D721Med (cell line): ENCODE data around the gene AP1M2.

ENCODE experiments used
- DNase-seq: peaks from one replicate; pipeline ENCODE4 v3.0.0; 2011; ENCODE audit warnings: low spot score; ENCODE audit not compliant: insufficient read length
- FAIRE-seq: peaks from 2 replicates; lab custom pipeline; 2011; peaks lifted over from hg19 to GRCh38; lab: Jason Lieb, UNC
- TF ChIP-seq, protein P1 (sequence below): IDR thresholded peaks from 2 replicates; pipeline ENCODE4 v1.5.1; 2012; ENCODE audit warnings: mild to moderate bottlenecking, control low read depth; ENCODE audit not compliant: insufficient read depth; ENCODE audit errors: missing control alignments

Gene AP1M2

DNA sequence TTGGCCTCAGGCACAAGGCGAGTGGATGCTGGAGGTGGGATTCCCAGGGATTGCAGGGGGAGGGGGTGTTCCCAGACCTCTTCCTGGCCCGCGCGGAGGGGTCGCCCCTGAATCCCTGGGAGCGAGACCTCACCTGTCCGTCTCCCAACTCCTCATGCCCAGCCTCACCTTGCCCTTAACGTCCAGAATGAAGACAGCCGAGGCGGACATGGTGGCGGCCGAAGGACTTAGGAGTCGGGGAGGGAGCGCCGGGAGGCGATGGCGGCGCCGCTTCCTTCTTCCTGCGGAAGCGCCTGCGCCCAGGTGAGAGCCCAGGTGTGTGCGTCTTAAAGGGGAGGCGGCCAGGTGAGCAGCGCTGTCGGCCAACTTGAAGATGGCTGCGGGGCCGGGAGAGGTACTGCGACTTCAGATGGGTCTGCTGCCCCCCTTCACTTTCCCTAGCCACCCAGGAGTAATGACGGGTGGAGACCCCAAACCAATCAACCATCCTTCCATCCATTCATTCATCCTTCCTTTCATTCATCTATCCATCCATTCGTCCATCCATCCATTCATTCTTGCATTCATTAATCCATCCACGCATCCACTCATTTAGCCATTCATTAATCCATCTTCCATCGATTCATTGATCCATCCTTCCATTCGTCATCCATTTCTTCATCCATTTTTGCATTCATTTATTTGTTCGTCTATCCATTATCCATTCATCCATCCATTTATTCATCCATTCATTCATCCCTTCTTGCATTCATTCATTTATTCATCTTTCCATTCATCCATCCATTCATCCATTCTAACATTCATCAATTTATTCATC is at the start of gene AP1M2:
Gene AP1M2 (minus strand): TSS at position 291 of the 817 bp plus-strand sequence. CDS start 81 bp downstream, at position 210.
- TF ChIP-seq, protein P1, sequence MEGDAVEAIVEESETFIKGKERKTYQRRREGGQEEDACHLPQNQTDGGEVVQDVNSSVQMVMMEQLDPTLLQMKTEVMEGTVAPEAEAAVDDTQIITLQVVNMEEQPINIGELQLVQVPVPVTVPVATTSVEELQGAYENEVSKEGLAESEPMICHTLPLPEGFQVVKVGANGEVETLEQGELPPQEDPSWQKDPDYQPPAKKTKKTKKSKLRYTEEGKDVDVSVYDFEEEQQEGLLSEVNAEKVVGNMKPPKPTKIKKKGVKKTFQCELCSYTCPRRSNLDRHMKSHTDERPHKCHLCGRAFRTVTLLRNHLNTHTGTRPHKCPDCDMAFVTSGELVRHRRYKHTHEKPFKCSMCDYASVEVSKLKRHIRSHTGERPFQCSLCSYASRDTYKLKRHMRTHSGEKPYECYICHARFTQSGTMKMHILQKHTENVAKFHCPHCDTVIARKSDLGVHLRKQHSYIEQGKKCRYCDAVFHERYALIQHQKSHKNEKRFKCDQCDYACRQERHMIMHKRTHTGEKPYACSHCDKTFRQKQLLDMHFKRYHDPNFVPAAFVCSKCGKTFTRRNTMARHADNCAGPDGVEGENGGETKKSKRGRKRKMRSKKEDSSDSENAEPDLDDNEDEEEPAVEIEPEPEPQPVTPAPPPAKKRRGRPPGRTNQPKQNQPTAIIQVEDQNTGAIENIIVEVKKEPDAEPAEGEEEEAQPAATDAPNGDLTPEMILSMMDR, result no peak
- no peak for FAIRE-seq
- DNase-seq, result no peak

DNA sequence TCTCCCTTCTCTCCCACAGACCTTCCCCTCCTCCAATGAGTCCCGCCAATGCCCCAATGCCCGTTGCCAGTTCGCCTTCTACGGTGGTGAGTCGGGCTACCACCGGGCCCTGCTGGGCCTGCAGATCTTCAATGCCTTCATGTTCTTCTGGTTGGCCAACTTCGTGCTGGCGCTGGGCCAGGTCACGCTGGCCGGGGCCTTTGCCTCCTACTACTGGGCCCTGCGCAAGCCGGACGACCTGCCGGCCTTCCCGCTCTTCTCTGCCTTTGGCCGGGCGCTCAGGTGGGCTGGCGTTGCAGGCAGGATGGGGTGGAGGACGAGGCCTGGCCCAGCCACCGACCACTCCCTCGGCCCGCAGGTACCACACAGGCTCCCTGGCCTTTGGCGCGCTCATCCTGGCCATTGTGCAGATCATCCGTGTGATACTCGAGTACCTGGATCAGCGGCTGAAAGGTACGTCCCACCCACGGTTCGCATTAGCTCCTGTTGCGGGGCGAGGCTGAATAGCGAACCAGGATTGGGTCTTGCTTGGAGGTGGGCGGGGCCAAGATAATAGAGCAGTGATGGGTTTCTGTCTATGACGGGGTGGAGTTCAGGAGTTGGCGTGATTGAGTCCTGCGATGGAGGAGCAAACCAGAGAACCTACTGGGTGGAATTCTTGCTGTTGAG is 49.3 kb upstream of the AP1M2 start:
- FAIRE-seq (no peak), DNase-seq (no peak)
- TF ChIP-seq, protein P1, result no peak

DNA sequence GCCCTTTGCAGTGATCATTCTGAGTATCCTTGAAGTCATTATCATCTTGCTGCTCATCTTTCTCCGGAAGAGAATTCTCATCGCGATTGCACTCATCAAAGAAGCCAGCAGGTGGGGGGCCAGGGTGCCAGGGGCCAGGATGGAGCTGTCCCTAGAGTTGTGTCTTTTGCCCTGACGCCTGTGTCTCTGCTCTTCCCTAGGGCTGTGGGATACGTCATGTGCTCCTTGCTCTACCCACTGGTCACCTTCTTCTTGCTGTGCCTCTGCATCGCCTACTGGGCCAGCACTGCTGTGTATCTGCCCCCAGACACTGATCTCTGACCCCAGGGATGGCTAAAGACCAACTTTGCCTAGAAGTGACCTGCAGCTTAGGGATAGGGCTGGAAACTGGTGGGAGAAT is 47.9 kb upstream of the AP1M2 start:
- TF ChIP-seq, protein P1, result no peak
- no peak for DNase-seq
- FAIRE-seq, result no peak

DNA sequence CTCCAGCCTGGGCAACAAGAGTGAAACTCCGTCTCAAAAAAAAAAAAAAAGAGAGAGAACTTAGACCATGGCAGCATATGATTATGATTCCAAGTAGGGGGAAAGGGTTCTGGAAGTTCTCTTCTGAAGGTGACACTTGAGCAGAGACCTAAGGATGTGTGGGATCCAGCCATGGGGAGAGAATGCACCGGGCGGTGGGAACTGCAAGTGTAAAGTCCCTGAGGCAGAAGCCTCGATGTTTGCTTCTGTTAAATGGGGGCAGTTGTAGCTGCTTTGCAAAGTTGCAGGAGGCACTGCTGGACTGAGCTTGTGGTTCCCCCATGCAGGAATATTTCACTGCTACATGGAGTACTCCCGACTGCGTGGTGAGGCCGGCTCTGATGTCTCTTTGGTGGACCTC is 47.3 kb upstream of the AP1M2 start:
- no peak for FAIRE-seq
- no peak for DNase-seq
- TF ChIP-seq, protein P1, result no peak

DNA sequence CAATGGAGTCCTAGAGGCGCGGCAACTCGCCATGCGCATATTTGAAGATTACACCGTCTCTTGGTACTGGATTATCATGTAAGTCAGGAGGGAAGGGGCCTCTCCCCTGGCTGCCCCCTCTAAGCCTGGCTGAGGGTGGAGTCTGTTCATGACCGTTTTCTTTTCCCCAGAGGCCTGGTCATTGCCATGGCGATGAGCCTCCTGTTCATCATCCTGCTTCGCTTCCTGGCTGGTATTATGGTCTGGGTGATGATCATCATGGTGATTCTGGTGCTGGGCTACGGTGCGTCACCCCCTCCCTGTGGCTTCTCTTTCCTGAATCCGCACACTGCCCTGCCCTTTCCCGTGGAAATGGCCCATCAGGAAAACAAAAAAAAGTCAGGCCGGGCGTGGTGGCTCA is 44.8 kb upstream of the AP1M2 start:
- DNase-seq (no peak), FAIRE-seq (no peak)
- TF ChIP-seq, protein P1, result no peak

DNA sequence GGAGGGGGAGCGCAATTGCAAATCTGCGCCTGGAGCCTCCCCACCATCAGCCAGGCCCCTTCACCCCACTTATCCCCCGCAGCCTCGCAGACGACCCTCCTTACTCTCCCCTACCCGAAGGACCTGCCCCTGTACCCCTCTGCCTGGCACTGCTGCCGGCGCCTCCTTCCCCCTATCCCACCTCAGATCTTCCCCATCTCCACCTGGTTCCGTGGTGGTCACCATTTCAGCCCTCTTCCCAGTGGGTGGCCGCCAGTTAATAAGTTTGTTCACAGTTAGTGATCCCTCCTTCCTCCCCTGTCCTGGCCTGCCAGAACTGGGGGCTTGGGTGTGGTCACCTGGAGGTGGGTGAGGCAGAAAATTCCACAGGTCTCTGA is 38.6 kb upstream of the AP1M2 start:
- no peak for DNase-seq
- FAIRE-seq, result no peak
- TF ChIP-seq, protein P1, result no peak
